HG03025 (cell line): Measurements from ENCODE around the gene FUBP3.

Experiments used
- ATAC-seq: cut with Tn5 transposase; IDR thresholded peaks from one replicate; pipeline ENCODE4 v1.9.1; 2021; ENCODE audit warnings: mild to moderate bottlenecking, moderate library complexity; ENCODE audit not compliant: unreplicated experiment, low FRiP score

Gene FUBP3

DNA sequence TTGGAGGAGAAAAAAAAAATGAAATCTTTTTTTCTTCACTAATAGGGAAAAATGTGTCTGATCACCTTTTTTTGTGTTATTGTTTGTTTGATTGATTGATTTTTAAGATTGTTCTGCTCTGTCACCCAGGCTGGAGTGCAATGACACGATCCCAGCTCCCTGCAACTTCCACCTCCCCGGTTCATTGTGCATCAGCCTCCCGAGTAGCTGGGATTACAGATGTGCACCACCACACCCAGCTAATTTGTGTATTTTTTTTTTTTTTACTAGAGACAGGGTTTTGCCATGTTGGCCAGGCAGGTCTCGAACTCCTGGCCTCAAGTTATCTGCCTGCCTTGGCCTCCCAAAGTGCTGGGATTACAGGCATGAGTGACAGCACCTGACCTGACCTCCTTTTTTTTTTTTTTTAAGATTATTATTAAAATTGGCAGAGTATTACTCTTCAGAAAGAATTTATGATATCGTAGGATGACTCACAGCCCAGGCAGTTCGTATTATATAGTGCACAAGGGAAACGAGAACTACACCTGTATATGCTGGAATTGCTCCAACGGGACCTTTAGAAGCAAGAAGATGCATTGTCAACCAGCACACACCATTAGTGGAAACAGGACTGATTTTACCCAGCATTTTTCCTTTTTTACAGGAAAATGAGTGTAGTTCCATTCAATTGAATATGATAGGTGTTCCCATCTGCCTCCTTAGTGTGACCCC lies 27.7 kb downstream of the FUBP3 start:
- no peak for ATAC-seq

DNA sequence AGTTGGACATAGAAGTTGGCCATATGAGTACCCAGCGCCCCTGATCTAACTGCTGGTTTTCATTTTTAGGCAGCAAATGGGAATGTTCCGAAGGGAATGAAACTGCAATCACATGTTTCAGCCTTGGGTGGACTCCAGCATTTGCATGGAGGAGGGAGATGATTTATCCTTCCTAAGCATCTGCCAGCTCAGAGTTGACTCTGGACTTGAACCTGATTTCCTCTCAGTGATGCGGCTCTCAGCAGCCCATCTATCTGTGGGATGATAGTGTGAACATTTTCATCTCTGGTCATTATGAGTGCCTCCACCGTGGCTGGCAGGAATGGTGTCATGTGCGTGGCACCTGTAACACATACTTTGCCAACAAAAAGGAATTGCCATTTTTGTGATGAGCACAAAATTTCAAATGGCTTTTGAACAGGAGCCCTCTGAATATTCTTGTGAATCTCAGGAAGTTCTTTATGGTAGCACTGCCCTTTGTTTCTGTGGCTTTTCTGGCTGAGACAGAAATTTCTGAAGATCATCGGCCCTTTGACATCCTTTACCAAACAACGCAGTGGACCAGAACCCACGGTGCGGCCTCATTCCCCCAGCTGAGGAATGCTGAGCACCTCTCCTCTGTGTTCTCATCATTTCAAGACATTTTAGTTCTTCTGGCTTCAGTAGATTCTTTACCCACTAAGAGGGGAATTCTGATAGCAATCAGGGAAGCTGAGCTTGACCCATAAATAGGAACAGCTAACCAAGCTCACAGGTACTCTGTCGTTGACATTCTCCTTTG lies 28.5 kb downstream of the FUBP3 start:
- ATAC-seq: no peak

DNA sequence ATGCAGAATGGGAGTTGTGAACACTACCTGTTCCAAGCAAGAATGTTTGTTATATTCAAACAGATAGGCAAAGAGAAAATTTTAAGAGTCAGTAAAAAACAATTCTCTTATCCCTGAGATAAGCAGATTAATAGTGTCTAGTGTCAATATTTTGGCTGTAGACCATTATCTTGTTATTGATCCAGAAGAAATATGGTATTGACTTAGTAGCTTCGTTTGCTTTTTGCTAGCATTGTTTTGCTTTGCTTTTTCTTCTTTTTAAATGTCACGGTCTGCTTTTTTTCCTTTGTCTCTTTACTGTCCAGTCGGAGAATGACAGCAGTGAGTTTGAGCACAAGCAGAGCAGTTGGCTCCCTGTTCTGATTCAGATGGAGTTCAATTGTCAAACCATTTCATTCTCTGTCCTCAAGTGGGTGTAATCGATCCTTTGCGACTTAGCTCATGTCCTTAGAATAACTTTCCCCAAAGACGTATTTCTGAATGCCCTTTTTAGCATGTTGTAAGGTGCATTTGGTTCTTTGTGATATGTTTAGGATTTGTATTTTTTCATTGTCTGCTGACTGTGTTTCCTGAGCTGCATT lies 29.3 kb downstream of the FUBP3 start:
- no peak for ATAC-seq

DNA sequence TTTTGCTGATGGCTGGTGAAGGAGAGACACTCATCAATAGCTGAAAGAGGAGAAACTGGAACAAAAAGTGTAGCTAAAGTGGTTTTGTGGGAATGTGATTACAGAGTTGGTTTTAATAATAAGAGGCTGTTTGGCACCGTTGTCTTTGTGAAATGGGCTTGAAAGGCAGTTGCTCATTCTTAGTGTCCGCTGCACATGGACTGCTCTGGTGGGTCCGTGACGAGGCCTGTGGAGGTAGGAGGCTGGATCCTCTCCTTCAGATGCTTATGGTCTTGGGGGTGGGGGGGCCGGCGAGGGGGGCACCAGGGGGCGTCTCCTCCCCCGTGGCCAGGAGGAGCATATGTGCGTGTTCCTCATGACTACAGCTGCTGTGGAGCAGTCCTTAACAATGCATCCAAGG lies 29.8 kb downstream of the FUBP3 start:
- ATAC-seq: no peak

DNA sequence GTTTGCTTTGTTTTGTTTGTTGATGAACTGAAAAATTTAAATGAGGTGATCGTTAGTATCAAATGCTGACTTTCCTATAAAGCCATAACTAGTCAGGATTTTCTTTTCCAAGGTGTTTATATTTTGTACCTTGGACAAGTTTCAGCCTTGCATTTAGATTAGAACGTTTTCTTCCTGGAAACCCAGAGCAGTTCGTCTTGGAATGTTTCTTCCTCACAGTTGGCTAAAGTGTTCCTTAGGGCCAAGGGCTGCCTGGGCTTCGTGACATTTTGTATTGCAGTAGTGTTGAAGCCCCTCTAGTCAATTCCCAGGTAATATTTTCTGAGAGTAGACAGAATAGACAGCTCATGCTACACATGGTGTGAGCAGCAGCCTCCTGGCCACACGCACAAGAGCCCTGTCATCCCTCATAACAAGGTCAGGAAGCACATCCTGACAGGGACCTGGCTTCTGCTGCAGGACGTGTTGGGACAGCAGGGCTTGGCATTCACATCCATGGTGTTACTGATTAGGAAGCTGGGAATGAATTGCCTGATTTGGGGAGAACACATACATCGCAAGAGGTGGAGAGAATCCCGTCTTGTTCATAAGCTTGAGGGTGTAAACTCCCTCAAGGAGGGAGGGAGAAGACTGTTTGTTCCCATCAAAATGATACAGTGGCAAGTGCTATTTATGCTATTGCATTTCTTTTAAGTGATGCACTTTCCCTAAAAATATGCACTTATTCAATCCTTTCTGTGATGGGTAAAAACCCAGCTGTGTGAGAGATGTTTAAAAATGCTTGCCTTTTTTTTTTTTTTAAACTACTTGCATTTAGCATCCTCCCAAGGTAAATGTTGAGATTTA lies 31.7 kb downstream of the FUBP3 start:
- ATAC-seq: no peak

DNA sequence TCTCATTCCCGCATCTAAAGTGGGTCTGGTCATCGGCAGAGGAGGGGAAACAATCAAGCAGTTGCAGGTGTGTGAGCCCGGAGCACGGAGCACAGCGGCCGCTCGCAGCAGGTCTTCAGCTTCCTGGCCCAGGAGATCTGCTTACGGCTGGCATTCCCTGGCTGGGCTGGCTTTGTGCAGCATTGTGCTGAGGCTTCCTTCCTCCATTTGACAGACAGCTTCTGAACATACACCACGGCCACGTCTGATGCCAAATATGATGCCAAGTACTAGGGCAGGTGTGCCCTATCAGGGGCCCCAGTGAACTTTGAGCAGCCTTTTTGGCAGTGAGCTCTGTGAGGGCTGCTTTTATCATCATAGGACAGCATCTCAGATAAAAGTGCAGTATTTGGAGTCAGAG lies 37.1 kb downstream of the FUBP3 start:
- ATAC-seq: no peak

DNA sequence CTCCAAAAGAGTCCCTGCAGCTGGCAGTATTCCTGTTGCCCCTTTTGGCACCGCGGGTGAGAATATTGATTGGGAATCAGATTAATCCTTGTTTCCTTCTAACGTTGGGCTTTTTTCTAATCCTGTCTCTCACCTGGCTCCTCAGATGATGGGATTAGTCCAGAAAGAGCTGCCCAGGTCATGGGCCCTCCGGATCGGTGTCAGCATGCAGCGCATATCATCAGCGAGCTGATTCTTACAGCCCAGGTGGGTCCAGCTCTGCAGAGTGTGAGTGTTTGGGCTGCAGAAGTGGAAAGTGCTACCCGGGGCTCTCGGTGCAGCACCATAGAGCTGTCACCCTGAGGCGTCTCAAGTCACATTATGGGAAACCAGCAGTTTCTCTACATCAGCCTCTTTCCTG lies 44.1 kb downstream of the FUBP3 start:
- ATAC-seq: no peak

DNA sequence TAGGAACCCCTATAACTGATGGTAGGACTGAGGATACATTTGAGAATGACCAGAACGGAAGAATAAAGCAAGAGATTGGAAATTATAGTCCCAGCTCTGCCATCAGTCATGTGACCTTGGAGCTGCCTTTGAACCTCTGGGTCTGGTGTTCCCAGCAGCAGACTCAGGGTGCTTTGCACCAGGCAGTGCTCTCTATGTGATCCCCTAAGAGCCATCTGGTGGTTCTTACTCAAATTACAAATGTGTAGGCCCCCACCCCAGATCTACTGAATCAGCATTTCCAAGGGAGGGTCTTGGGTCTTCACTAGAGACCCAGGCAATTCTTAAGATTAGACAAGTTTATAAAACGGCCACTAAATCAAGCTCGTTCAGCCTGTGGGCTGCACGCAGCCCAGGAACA lies 44.8 kb downstream of the FUBP3 start:
- ATAC-seq: no peak

DNA sequence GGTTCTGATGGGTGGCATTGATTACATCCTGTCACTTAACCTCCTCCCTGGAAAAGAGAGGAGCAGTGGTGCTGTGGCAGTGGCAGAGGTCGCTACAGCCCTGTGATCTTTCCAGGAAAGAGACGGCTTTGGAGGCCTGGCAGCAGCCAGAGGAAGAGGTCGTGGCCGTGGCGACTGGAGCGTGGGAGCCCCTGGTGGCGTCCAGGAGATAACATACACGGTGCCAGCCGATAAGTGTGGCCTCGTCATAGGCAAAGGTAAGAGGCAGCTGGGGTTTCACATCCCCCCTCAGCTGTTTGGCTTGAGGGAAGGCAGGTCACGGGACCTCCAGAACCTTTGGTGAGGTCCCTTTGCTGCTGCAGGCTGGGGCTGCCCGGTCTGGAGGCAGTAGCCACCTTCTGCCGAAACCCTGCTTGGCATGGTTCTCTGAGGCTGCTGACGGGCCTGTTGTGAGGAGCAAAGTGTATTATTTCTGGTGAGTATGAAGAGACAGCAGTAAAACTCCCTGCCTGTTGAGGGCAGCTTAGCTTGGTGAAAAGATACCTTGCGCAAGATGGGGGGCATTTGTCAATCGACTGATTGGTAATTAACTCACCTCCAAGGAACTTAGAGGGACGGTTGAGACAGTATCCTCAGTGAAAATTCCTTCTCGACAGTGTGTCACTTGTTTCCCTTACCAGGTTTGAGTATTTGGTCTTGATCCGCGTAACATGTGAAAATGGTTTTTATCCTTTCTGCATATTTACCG lies 47.0 kb downstream of the FUBP3 start:
- no peak for ATAC-seq

DNA sequence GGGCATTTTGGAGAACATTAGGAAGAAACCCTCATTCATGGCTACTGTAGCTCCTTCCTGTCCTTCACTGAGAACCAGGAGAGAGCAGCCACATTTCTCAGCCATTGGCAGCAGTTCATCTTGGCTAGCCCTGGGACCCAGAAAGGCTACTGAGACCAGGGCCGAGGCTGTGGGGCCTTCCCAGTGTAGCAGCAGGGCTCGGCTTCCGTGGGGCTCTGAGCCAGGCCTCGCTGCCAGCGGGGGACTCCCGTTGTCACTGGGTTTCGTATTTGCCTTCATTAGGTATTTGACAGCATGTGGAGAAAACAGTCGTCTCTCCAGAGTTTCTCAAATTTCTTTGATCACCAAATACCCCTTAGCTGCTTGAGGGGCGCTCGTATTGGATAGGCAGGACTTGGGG lies 47.7 kb downstream of the FUBP3 start:
- no peak for ATAC-seq

DNA sequence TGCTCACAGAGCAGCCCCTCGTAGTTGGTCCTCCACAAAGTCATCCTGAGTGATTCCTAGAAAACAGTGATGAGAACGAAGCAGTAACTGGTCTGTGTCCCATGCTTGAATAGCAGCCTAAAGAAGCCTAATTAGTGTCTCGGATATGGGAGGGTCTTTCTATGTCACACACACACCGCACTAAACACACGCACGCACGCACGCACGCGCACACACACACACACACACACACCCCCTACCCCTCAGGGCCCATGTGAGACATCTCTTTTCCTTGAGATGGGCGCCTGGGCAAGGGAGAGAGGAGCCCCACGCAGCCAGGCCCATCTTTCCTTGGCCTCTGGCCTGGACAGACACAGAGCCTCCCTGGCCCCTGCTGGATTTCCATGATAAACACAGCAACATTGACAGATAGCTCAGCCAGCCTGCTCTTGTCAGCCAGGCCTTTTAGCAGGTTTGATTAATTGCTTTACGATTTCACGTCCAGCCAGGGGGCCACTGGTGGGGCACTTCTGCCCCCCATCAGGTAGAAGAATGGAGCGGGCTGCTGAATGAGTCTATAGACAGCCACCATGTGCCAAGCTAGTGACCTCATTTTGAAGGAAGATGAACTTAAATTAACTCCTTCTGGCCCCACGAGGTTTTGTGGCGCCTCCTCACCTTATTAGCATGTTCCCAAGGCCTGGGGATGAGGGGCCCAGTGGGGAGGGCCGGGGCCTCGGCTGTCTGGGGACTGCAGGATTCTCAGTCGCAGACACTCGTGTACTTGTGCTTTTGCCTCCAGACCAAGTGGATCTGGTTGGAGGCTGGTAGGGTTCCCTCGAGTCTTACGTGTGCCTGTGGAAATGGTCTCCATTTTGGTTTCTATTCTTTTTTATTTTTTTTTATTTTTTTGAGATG lies 48.8 kb downstream of the FUBP3 start:
- ATAC-seq: no peak

DNA sequence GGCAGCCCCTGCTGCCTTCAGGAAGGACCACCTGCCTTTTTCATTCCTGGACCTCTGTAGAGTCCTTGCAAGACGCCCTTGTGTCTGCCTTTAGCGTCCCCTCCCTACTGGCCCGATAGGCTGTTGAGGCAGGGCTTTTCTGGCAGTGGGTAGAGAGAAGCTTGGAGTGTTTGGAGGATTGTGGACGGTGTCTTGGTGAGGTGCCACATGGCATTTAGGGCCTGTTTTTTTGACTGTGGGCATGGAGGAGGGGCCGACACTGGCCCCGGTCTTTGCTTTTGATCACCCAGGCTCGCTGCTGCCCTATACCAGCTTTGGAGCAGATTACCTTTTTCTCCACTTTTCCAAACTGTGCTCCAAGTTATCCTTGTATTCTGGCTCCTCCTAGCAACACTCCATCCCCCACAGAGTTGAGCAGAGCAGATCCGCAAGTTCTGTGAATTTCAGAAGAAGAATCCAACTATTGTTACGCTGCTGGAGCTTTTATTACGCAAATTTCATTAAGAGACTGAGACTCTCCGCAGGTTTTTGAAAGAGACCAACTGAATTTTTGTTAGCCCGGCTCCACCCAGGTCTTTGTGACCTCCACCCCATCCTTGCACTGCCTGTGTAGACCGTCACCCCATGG lies 50.2 kb downstream of the FUBP3 start:
- no peak for ATAC-seq

DNA sequence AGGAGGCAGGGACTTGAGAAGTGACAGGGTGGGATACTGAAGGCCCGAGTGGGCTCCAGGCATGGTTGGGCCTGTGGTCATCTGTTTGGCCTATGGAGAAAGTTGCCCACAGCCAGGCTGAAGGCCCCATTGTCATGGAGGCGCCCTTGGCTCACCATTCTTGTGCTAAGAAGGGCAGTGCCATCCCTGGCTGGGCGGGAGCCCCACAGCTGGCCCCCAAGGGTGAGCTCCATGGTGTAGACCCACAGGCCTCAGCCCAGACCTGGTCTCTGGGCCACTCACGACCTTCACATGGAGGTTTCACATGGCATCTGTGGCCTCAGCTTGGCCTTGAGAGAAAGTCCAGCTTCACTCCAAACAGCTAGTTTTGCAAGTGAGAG lies 50.7 kb downstream of the FUBP3 start:
- no peak for ATAC-seq

DNA sequence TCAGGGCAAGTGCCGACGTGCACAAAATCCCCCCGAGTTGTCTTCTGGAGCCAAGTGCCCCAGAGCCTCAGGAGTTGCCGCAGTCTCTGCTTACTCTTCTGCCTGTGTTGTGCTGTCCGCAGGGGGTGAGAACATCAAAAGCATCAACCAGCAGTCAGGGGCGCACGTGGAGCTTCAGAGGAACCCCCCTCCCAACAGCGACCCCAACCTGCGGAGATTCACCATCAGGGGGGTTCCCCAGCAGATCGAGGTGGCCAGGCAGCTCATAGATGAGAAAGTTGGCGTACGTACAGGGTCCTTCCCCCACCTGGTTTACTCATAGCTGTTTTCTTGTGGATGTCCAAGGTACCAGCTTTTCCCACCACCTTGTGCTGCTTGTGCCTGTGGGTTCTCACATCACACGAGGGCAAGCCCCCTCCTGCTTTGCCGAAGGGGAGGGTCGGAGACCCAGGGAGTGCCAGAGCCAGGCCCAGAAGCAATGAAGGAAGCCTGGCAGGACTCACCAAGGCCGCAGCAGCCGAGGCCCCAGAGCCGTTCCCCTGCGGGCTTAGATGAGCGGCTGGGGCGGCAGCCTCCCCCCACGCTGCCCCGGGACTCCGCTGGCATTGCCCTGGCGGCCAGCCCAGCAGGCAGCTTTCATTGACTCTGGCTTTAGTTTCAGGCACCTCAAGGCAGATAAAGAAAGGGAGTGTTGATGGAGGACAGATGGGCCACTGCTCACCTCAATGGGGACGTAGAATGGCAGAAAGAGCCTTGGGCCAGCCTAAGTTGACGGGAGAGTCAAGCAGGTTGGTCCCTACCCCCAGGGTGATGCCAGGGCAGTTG lies 51.3 kb downstream of the FUBP3 start:
- no peak for ATAC-seq

DNA sequence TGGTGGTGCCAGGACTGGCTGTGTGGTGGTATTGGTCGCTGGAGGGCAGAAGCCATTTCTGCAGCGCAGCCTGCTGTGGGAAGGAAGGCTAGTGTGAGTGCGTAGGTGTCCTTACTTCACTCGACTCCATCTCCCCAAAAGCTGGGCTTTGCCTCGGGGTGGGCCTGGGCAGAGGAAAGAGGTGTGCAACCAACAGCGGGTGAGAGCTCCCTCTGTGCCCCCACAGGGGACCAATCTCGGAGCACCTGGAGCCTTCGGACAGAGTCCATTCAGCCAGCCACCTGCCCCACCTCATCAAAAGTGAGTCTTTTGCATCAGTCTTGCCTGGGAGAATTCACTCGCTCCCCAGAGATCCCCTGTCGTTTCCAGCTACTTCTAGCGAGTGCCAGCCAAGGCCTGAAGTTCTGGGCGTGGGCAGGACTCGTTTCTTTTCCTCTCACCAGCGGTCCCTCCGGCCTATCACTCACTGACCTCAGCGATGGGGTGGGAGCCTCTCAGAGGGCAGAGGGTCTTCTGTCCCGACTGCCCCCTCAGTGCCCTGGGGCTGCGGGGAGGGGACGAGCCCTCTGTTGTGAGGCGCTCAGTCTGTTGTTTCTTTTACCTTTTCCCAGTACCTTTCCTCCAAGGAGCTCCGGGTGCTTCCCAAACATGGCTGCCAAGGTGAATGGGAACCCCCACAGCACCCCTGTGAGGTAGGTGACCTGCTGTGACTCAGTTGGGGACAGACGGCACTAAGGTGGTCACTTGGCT lies 52.1 kb downstream of the FUBP3 start:
- ATAC-seq: no peak

DNA sequence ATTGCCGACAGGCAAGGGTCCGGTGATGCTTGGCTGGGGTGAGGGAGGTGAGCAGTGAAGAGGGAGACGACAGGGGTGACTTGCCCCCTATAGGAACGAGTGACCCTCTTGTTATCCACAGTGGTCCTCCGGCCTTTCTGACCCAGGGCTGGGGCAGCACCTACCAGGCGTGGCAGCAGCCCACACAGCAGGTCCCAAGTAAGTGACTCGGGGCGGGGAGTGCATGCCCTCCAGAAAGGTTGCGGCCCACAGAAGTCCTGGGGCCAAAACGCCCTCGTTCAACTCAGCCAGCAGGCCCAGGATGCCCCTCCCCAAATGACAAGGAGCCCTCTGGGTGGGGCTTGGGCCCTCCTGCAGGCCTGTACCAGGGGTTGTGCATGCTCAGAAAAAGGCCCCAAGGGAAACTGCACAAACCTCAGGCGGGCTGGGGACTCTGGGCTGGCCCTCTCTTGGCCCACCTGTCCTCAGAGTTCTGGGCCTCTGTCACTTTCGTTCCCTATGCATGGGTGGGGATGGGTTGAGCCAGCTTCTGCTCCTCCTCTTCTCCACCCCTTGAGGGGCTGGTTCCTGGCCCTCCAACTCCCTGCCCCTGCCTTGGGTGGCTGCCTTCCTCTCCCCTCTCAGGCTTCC lies 52.8 kb downstream of the FUBP3 start:
- no peak for ATAC-seq

DNA sequence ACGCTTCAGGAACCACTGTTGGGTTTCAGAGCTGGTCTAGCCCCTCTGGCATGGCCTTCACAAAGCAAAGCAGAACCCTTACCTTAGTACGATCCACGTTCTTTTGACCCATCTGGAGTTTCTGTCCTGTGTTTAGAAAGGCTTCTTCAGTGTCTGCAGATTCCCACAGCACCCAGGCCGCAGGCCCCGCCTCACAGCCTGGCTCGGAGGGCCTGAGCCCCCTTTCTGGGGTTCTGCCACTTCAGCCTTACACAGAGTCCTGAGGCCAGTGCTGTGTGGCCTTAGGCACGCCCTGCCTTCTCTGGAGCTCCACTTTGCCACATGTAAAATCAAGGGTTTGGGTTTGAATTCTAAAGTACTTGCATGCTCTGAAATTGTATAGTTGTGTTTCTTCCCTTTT lies 53.5 kb downstream of the FUBP3 start:
- ATAC-seq: no peak
